OCI-LY1 (cell line): ENCODE measurements around the gene COPRS.

Source experiments
- H2AFZ ChIP-seq: fragments of 200-600 bp; sonication (generic), shearing (Covaris generic); 2 replicates; pipeline ENCODE4 v1.6.0; 2014; ENCODE audit warnings: antibody characterized with exemption, mild to moderate bottlenecking, low read length
- H3F3A ChIP-seq: fragments of 200-600 bp; sonication (generic), shearing (Covaris generic); 2 replicates; pipeline ENCODE4 v1.6.0; 2014; ENCODE audit warnings: mild to moderate bottlenecking, antibody characterized with exemption, low read length, moderate library complexity; ENCODE audit not compliant: insufficient read depth
- H3K27ac ChIP-seq: fragments of 200-600 bp; sonication (generic); 2 replicates; pipeline ENCODE4 v1.5.1; 2014; ENCODE audit warnings: low read length, mixed run types, mild to moderate bottlenecking, low read depth; ENCODE audit not compliant: poor library complexity, severe bottlenecking
- H3K27me3 ChIP-seq: fragments of 200-600 bp; sonication (generic); 2 replicates; pipeline ENCODE4 v1.6.0; 2014; ENCODE audit warnings: antibody characterized with exemption, mild to moderate bottlenecking, low read length, moderate library complexity; ENCODE audit not compliant: insufficient read depth
- H3K36me3 ChIP-seq: fragments of 200-600 bp; sonication (generic); 2 replicates; pipeline ENCODE4 v1.6.1; 2014; ENCODE audit warnings: mild to moderate bottlenecking, antibody characterized with exemption, low read length, moderate library complexity, mixed read lengths; ENCODE audit not compliant: insufficient read depth
- H3K4me1 ChIP-seq: fragments of 200-600 bp; sonication (generic); 2 replicates; pipeline ENCODE4 v1.5.1; 2014; ENCODE audit warnings: mild to moderate bottlenecking, low read length, moderate library complexity; ENCODE audit not compliant: insufficient read depth, severe bottlenecking
- H3K4me2 ChIP-seq: fragments of 200-600 bp; sonication (generic), shearing (Covaris generic); 2 replicates; pipeline ENCODE4 v1.6.1; 2014; ENCODE audit warnings: low read length
- H3K4me3 ChIP-seq: fragments of 200-600 bp; sonication (generic); 2 replicates; pipeline ENCODE4 v1.5.1; 2014; ENCODE audit warnings: low read length, low read depth, mild to moderate bottlenecking, mixed read lengths; ENCODE audit not compliant: poor library complexity, severe bottlenecking
- H3K79me2 ChIP-seq: fragments of 200-600 bp; shearing (Covaris generic); 2 replicates; pipeline ENCODE4 v1.6.1; 2016; ENCODE audit warnings: mixed run types, low read length, mixed read lengths; ENCODE audit not compliant: insufficient read depth
- H3K9ac ChIP-seq: fragments of 200-600 bp; sonication (generic), shearing (Covaris generic); 2 replicates; pipeline ENCODE4 v1.6.1; 2014; ENCODE audit warnings: mild to moderate bottlenecking, low read length, mixed read lengths
- H3K9me2 ChIP-seq: fragments of 200-600 bp; sonication (generic), shearing (Covaris generic); 2 replicates; pipeline ENCODE4 v1.6.1; 2014; ENCODE audit warnings: low read depth, mild to moderate bottlenecking, low read length, mixed read lengths
- H3K9me3 ChIP-seq: fragments of 200-600 bp; shearing (Covaris generic); 2 replicates; pipeline ENCODE4 v1.6.1; 2014; ENCODE audit warnings: low read length, mixed read lengths
- H4K20me1 ChIP-seq: fragments of 200-600 bp; sonication (generic), shearing (Covaris generic); 2 replicates; pipeline ENCODE4 v1.6.0; 2016; ENCODE audit warnings: mild to moderate bottlenecking, low read length; ENCODE audit not compliant: insufficient read depth
- EZH2 ChIP-seq: fragments of 200-600 bp; sonication (generic), shearing (Covaris generic); IDR thresholded peaks from 2 replicates; pipeline ENCODE4 v1.8.0; 2017; ENCODE audit warnings: borderline replicate concordance, mixed run types, mild to moderate bottlenecking, antibody characterized with exemption, low read length, moderate library complexity, mixed read lengths
- TF ChIP-seq, protein P1 (sequence below): fragments of 200-600 bp; sonication (generic), shearing (Covaris generic); IDR thresholded peaks from 2 replicates; pipeline ENCODE4 v1.5.1; 2017; ENCODE audit warnings: mild to moderate bottlenecking, antibody characterized with exemption, low read length, moderate library complexity, mixed read lengths

The COPRS gene

DNA sequence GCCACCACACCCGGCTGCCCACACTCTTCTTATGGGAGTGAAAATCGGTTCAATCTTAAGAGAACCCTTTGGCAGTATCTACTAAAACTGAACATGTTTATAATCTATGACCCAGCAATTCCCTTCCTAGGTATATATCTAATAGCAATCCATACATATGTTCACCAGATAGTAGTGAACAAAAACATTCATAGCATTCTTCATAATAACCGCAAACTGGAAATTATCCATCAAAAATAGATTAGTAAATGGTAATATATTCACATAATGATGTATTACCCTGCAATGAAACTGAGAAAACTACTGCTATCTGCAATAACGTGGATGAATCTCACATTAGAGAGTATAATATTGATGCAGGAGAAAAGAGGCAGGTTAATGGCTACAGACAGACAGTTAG is 23.1 kb downstream of the COPRS start:
- TF ChIP-seq EZH2, result no peak
- TF ChIP-seq, protein P1, sequence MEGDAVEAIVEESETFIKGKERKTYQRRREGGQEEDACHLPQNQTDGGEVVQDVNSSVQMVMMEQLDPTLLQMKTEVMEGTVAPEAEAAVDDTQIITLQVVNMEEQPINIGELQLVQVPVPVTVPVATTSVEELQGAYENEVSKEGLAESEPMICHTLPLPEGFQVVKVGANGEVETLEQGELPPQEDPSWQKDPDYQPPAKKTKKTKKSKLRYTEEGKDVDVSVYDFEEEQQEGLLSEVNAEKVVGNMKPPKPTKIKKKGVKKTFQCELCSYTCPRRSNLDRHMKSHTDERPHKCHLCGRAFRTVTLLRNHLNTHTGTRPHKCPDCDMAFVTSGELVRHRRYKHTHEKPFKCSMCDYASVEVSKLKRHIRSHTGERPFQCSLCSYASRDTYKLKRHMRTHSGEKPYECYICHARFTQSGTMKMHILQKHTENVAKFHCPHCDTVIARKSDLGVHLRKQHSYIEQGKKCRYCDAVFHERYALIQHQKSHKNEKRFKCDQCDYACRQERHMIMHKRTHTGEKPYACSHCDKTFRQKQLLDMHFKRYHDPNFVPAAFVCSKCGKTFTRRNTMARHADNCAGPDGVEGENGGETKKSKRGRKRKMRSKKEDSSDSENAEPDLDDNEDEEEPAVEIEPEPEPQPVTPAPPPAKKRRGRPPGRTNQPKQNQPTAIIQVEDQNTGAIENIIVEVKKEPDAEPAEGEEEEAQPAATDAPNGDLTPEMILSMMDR, result no peak
- Histone ChIP-seq H3K9ac (no peak overlapping the region), H3K4me1 (no peaks in the 10 kb centered on the region), H3K9me3 (no peaks in the 10 kb centered on the region), H3K27ac (no peak overlapping the region), H4K20me1 (no peaks in the 10 kb centered on the region), H3K36me3 (no peaks in the 10 kb centered on the region), H3K9me2 (no peaks in the 10 kb centered on the region), H3K4me2 (no peak overlapping the region), H3K4me3 (no peak overlapping the region), H3F3A (no peaks in the 10 kb centered on the region), H3K79me2 (no peaks in the 10 kb centered on the region), H2AFZ (no peak overlapping the region), H3K27me3 (no peaks in the 10 kb centered on the region)

DNA sequence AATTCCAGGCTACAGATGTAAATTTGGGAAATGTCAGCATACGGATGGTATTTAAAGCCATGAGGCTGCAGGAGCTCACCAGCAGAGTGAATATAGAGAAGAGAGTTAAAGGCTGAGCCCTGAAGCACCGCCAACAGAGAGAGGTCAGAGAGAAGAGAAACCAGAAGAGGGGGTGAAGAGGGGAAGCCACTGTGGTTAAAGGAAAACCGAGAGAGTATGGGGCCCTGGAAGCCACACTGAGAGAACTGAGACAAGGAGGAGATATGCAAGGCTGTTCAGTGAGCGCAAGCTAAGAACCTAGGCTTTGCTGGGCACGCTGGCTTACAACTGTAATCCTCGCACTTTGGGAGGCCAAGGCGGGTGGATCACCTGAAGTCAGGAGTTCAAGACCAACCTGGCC is 24.6 kb downstream of the COPRS start:
- no peak overlapping the region for H3K4me3 ChIP-seq
- H2AFZ ChIP-seq, result no peak overlapping the region
- no peaks in the 10 kb centered on the region for H3K79me2 ChIP-seq
- H3K9me3 ChIP-seq, result no peaks in the 10 kb centered on the region
- no peaks in the 10 kb centered on the region for H3F3A ChIP-seq
- H3K36me3 ChIP-seq, result no peaks in the 10 kb centered on the region
- no peak overlapping the region for H3K4me2 ChIP-seq
- no peaks in the 10 kb centered on the region for H3K27me3 ChIP-seq
- H3K27ac ChIP-seq, result no peak overlapping the region
- TF ChIP-seq, protein P1, result no peak
- TF ChIP-seq EZH2, result no peak
- no peaks in the 10 kb centered on the region for H4K20me1 ChIP-seq
- H3K9ac ChIP-seq, result no peak overlapping the region
- no peaks in the 10 kb centered on the region for H3K4me1 ChIP-seq
- no peaks in the 10 kb centered on the region for H3K9me2 ChIP-seq

DNA sequence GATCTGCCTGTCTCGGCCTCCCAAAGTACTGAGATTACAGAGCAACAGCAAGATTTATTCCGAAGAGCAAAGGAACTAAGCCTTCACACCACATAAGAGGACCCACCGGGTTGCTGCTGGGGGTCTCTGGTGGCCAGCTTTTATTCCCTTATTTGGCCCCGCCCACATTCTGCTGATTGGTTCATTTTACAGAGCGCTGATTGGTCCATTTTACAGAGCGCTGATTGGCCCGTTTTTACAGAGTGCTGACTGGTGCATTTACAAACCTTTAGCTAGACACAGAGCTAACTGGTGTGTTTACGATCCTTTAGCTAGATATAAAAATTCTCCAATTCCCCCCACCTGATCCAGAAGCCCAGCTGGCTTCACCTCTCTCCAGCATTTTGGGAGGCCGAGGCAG is 26.3 kb downstream of the COPRS start:
- H2AFZ ChIP-seq, result no peak overlapping the region
- TF ChIP-seq, protein P1, result no peak
- no peak for TF ChIP-seq EZH2

More for the DNA sequence above, 26.3 kb downstream of the COPRS start:
- H3K4me2 ChIP-seq, result no peak overlapping the region
- no peak overlapping the region for H3K4me3 ChIP-seq
- H4K20me1 ChIP-seq, result no peaks in the 10 kb centered on the region
- H3K36me3 ChIP-seq, result no peaks in the 10 kb centered on the region
- H3K27me3 ChIP-seq, result peaks cover 3% of the 10 kb centered on the region; the same call in 1 of the 2 replicates
- H3K9me2 ChIP-seq, result no peaks in the 10 kb centered on the region
- no peaks in the 10 kb centered on the region for H3K4me1 ChIP-seq
- no peaks in the 10 kb centered on the region for H3K9me3 ChIP-seq
- no peaks in the 10 kb centered on the region for H3F3A ChIP-seq
- no peaks in the 10 kb centered on the region for H3K79me2 ChIP-seq
- H3K27ac ChIP-seq, result no peak overlapping the region
- H3K9ac ChIP-seq, result no peak overlapping the region
